Stimulated activated CD8-positive, alpha-beta memory T cell treated with anti-CD3 and anti-CD28 coated beads, Interleukin-4, amount 100 ng/mL, for 4 hours (primary cell): Measurements from ENCODE around the gene TYK2.
"Not testable (repeated sequence)": the region's sequence is repeated elsewhere in the genome, so short reads cannot be mapped to it uniquely, and the experiment has no call there.

Source experiments
- DNase-seq, 2 donors: peaks; one replicate each; pipeline ENCODE4 v3.0.0-alpha.2; 2020; ENCODE audit warnings: low read depth in 2 of 2, low spot score in 1 of 2

TYK2 gene

GRCh38 chr19:10408511-10409283 lies 28.3 kb upstream of the TYK2 start:
- peak in 1 of 2 donors; percentile 59 for DNase-seq

- no peak for DNase-seq
These were observed 26.7 kb upstream of the TYK2 start for GRCh38 chr19:10407096-10407495.

- DNase-seq, result no peak
These were observed 25.8 kb upstream of the TYK2 start for GRCh38 chr19:10406191-10406590.

DNA sequence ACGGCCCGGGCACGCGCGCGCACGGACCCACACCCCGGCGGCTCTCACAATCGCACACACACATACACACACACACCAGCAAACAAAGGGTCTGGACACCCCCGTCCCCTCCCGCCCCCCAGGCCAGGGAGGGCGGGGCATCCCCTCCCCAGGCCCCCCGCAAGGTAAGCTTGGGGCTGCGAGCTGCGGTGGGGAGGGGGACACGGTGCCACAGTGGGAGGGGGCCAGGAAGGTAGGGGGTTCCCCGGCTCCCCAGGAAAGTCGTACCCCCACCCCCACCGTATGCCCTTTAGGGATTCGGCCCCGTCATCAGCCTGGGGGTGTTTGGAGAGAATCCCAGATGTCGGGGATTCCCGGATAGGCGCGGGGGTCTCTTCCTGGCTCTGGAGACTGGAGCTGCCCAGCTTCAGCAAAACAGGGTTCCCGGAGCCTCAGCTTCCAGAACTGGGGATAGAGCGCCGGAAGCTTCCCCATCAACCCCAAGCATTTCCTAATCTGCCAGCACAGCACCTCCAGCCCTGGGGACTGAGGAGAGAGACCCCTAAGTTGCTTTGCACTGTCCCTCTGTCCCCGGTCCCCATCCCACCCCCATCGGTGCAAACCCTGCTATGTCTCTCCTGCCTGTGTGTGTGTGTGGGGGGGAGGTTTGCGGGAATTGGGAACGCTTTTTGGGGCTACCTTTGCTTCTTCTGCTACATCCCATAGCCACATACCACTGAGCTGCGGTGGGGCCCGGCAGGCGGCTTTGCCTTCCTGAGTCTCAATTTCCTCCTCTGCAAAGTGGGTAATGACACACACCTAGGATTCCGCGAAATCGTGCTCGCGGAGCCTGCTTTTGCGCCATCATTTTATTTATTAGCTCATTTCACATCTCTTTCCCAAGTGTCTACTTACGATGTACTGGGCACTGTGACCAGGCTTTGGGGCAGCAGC lies 24.8 kb upstream of the TYK2 start:
- DNase-seq, result no peak

DNA sequence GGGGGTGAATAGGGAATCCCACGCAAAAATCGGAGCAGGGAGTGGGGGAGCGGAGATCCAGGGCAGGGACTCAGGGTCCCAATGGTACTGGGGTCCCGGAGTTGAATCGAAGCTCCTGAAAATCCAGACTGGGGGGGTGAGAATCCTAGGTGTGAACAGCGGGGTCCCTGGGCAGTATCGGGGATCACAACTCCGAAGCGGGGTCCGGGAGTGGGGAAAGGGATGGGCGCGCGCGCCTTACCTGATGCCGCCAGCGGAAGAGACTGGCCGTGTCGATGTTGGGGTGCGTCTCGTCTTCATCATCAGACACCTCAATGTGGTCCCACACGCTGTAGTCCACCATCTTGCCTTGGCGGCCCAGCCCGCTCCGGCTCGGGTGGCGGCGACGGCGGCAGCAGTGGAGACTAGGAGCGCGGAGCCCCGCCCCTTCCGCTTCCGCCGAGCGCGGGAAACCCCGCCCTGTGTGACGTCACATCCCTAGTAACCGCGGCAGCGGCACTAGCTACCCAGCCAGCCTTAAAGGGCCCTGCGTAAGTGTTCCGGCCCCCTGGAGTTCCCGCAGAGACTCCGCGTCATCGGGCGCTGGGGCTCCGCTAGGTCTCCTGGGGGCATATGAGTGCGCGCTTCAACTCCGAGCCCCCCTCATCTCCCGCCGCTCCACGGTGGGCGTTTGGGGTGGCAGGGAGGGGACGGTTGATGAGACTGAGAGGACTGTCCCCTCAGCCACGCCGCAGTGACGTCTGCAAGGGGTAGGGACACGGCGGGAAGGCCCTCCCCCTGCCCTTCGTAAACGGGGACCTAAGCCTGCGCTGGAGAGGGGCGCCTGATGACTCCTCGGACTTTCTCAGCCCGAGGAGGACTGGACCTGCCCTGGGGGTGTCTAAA lies 23.0 kb upstream of the TYK2 start, which contains the start of gene CDC37:
TSS of gene CDC37 (minus strand) at position 406 of the 885 bp plus-strand sequence. CDS start at position 343, 63 bp downstream.
- peak; percentile 96 to 98 for DNase-seq

DNA sequence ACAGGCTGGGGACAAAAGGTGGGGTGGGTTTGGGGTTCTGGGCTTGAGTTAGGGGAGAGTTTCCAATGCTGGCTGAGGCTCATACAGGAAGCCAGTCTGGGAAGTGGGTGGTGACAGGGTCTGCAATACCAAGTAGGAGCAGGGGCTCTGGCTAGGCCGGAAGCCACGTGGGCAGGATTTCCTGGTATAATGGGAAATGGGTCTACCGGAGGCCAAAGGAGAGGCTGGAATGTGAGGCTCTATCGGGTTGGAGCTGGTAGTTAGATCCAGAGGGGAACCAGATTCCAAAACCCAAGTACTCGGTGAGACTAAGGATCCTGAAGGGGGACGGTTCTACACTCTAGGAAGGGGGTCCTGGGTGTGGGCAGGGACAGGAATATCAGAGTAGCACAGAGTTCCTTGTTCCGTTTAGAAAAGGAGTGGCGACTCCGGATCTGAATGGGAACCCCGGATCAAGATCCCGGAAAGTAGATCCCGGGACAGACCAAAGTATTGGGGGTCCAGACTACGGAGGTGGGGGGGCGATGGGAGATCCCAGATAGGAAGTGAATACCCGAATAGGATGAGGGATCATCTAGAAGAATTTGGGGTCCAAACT lies 22.2 kb upstream of the TYK2 start:
- no peak for DNase-seq

- no peak for DNase-seq
These were observed 19.5 kb upstream of the TYK2 start for GRCh38 chr19:10399878-10400277.

GRCh38 chr19:10399340-10399739 lies 19.0 kb upstream of the TYK2 start:
- not testable (repeated sequence) for DNase-seq

GRCh38 chr19:10398819-10399218 lies 18.4 kb upstream of the TYK2 start:
- no peak for DNase-seq

- DNase-seq, result no peak
These were observed 15.5 kb upstream of the TYK2 start for GRCh38 chr19:10395917-10396316.

- DNase-seq, result no peak
These were observed 15.1 kb upstream of the TYK2 start for GRCh38 chr19:10395436-10395835.

DNA sequence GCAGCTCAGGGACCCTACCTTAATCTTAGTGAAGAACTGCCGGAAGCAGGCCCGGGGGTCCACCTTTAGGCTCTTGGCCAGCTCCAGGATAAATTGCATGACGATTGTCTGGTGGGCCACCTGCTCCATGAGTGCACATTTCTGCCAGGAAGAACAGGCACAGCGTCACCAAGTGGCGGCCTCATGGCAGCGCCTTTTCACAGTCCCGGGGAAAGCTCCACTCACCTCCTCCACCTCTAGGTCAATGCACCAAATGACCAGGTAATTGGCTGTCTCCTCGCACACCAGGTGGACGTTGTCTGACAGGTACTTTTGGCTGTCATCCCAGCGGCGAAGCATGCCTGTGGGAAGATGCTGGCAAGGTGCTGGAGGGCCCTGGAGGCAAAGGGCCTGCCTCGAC lies 14.6 kb upstream of the TYK2 start:
- no peak for DNase-seq

- DNase-seq, result no peak
These were observed 12.8 kb upstream of the TYK2 start for GRCh38 chr19:10393137-10393536.

GRCh38 chr19:10392120-10392519 lies 11.7 kb upstream of the TYK2 start:
- no peak for DNase-seq

- peak; percentile 34 to 40 for DNase-seq
These were observed 10.4 kb upstream of the TYK2 start for GRCh38 chr19:10390652-10391286.

DNA sequence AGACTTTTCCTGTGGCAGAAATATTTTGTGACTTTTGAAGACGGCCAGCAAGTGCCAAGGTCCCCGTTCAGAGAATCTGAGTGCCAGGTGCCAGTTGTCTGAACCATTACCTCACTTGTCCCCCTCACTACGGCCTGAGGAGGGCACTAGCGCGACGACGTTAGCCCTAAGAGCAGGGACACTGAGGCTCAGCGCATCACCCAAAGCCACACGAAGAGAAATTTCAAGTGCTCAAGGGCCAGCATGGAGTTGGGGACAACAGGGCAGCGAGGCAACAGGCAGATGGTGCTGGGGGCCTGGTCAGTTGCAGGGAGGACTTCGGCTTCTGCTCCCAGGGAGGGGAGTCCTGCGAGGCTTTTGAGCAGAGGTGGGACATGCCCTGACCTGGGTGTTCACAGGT lies 9.5 kb upstream of the TYK2 start:
- no peak for DNase-seq

GRCh38 chr19:10388957-10389356 lies 8.6 kb upstream of the TYK2 start:
- DNase-seq, result peak; percentile 60 to 90

DNA sequence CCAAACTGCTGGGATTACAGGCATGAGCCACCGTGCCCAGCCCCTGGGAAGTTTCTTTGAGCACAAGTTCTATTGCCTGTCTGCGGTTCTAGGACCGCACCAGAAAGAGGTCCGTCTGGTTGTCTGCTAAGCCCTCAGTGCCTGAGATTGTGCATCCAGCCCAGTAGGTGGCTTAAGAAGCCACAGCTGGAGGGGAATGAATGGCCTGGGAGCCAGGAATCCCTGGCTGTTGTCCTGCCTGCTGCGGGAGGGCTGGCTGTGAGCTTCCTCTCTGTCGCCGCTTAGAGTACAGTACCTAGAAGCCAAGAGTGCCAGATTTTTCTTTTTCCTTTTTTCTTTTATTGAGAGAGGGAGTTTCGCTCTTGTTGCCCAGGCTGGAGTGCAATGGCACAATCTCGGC lies 4.2 kb upstream of the TYK2 start:
- DNase-seq, result no peak

DNA sequence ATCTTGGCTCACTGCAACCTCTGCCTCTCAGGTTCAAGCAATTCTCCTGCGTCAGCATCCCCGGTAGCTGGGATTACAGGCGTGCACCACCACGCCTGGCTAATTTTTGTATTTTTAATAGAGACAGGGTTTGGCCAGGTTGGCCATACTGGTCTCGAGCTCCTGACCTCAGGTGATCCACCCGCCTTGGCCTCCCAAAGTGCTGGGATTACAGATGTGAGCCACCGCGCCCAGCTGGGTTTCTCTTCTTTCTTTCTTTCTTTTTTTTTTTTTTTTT lies 2.8 kb upstream of the TYK2 start:
- not testable (repeated sequence) for DNase-seq

DNA sequence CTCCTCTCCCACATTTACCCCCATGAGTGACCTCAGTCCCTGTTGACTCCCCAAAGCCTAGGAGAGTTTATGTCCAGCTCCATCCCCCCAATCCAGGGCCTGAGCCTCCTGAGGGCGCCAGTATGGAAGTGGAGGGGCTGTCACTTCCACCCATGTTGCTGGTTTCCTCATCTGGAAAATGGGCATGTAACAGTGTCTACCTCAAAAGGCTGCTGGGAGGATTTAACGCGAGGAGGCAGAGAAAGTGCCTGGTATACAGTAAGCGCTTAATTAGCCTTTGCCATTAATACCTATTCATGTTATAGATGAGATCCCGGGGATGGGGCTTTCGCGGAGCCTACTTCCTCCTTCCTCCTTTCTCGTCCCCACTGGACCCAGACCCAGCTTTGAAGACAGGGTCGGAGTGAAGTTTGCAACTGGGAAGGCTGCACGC lies 476 bp downstream of the TYK2 start:
- no peak for DNase-seq
